ENCODE data around the gene C4orf54.

The C4orf54 gene

DNA sequence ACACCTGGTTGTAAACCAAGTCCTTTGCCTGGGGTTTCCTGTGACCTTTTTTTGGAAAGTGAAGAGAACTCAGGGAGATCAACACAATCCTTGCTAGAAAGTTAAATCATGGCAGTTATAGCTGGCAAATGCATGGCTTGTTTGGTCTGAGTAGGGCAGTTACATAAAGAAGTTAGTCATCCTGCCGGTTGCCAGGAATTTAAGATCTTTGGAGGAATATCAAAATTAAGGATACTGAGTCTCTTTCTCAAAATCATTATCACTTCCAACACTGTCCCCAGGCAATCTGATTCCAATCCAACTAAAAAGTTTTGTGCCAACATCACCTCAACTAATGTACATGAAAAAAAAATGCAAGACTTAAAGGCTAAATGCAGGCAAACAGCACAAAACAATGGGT lies 40.3 kb downstream of the C4orf54 start:
- DNase-seq (ENCODE audit: low spot score) = no peak

DNA sequence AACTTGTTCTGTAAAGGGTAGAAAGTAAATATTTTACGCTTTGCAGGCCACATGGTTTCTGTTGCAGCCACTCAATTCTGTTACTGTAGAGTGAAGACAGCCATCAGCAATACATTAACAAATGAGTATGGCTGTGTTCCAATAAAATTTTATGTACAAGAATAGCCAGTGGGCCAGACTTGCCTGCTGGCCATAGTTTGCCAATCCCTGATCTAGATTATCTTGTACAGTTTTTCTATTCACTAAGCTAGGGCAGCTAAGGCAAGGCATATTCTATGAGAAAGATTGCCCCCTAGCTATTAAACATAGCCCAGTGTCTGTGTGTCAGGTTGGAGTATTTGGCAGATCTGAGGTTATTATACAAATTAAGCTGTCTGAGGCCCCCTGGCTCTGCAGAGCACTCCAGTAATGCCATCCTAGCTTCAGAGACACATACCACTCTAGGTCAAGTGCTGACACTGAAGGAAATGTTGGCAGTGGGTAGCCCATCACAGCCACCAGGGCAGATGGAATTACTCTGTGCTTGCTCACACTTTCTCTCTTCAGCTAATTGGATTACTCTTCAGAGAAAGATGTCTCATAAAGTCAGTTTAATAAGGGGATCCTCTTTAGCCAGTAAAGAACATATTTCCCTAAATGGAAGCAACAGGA lies 42.3 kb downstream of the C4orf54 start:
- DNase-seq (ENCODE audit: low spot score) = no peak

DNA sequence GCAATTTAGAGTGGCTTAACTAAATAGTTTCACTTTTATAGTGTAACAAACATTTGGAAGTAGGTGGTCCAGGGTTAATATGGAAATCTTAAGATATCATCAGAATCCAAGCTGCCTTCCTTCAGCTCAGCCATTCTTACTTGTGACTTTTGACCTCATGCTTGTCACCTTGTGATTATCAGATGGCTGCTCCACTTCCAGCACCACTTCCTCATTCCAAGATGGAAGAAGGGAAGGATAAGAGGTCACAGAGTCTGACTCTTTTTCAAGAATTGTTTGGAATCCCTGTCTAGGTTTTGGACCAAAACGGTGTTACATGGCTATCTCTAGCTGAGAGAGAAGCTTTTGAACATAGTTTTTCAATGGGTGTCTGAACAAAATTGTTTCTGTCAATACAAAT lies 43.1 kb downstream of the C4orf54 start:
- DNase-seq (ENCODE audit: low spot score) = no peak

DNA sequence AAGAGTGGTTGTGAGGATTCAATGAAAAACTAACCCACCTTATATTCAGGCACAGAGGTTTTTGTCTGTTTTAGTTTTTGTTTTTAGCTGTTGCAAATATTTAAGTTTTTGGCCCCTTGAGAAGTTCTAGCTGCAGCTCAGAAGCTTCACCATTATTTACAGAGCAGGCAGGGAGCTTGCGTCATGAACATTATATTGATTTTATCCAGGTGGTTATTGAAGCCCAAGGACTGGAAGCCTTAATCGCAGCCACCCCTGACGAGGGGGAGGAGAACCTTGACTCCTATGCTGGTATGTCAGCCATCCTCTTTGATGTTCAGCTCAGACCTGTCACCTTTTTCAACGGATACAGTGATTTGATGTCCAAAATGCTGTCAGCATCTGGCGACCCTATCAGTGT lies 44.9 kb downstream of the C4orf54 start:
- DNase-seq (ENCODE audit: low spot score) = no peak

DNA sequence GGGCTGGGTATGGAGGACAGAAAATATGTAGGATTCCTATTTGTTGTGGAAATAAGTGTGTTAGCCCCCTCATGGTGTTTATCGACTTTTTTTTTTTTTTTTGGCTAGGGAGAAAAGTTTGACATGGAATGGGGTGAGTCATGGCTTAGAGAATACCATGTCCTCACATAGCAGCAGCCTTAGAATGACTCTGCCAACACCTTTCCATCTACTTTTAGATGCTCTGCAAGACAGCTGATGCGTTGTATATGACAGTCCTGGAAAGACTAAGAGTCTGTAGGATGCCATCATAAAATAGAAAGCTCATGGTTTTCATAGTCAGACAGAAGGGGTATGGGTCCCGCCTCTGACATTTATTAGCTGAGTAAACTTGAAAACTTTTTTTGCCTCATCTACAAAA lies 45.3 kb downstream of the C4orf54 start:
- no peak for DNase-seq (ENCODE audit: low spot score)

DNA sequence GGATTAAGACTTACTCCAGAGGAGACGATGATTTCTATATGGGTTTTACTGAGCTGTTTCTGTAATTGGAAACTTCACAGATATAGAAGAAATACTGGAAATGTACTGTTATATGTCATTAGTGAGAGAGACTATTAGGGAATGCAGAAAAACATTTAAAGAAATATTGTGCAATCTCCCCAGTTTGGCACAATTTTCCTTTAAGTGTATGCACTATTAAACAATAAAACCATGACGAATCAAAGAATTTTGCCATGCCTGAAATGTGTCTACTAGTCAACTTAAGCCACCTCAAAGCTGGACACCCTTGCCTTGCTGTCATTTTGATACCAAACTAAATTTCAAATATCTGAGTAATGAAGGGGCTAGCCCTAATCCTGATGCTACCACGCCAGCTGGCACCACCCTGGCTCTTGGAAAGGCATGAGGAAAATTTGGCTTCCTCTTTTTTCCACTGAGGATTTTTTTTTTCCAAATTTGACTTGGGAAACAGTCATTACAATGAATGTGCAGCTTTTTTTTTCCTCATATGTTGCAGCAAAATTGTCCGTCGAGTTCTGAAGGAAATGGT lies 46.9 kb downstream of the C4orf54 start:
- no peak for DNase-seq (ENCODE audit: low spot score)

DNA sequence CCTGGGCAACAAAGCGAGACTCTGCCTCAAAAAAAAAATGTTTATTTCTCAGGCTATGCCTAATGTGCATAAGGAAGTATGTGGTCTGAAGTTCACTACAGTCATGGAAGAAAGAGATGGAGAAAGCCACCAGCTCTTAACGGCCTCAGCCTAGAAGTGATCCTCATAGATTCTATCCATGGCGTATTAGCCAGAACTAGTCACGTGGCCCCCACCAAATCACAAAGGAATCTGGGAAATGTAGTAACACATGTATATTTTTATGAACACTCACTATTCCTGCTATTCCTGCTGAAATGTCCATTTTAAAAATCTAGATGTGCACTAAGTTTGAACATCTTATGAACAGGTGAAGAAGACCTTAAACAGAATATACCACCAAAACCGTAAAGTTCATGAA lies 49.2 kb downstream of the C4orf54 start:
- no peak for DNase-seq (ENCODE audit: low spot score)
